HepG2 (cell line): ENCODE results near the gene TAF1C. TPM values are rescaled to one million over a fixed set of nuclear protein-coding genes. Genes with fewer than 3 reads are reported as not detected.

Experiments used
- DDIT3 ChIP-seq: sonication (generic); formaldehyde crosslinking; IDR thresholded peaks from 2 replicates; pipeline ENCODE4 v1.4.0; 2020; ENCODE audit warnings: mild to moderate bottlenecking, missing genetic modification reagents
- FOXO1 ChIP-seq: sonication (generic); formaldehyde crosslinking; IDR thresholded peaks from 2 replicates; pipeline ENCODE4 v1.4.0; 2020; ENCODE audit warnings: missing genetic modification reagents
- FUBP1 ChIP-seq: sonication (generic); formaldehyde crosslinking; IDR thresholded peaks from 2 replicates; pipeline ENCODE4 v1.5.1; 2020; ENCODE audit warnings: missing genetic modification reagents, mild to moderate bottlenecking, borderline replicate concordance
- JUN ChIP-seq: sonication (generic); formaldehyde crosslinking; IDR thresholded peaks from 2 replicates; pipeline ENCODE4 v1.4.0; 2020; ENCODE audit warnings: mild to moderate bottlenecking, missing genetic modification reagents
- KLF6 ChIP-seq: IDR thresholded peaks from 2 replicates; pipeline ENCODE4 v1.8.0; 2016; ENCODE audit warnings: missing biosample characterization, missing genetic modification reagents
- MXD3 ChIP-seq: IDR thresholded peaks from 2 replicates; pipeline ENCODE4 v1.6.1; 2016; ENCODE audit warnings: mild to moderate bottlenecking, missing biosample characterization, missing genetic modification reagents
- SPEN ChIP-seq: sonication (generic); formaldehyde crosslinking; IDR thresholded peaks from 2 replicates; pipeline ENCODE4 v1.5.1; 2020; ENCODE audit warnings: low read depth, mild to moderate bottlenecking, missing genetic modification reagents
- STAT6 ChIP-seq: sonication (generic); formaldehyde crosslinking; IDR thresholded peaks from 2 replicates; pipeline ENCODE4 v1.4.0; 2020; ENCODE audit warnings: missing genetic modification reagents, mild to moderate bottlenecking, borderline replicate concordance
- ZBTB40 ChIP-seq, 2 experiments: fragments of 450-650 bp in 1 of 2; sonication (generic) in 1 of 2; formaldehyde crosslinking in 1 of 2; IDR thresholded peaks; 2 replicates each; pipeline versions ENCODE4 v1.6.1 to v1.8.0; 2016 to 2022; ENCODE audit warnings: antibody characterized with exemption in 1 of 2, mild to moderate bottlenecking in 1 of 2, missing genetic modification reagents in 1 of 2
- ZNF431 ChIP-seq: sonication (generic); formaldehyde crosslinking; IDR thresholded peaks from 2 replicates; pipeline ENCODE4 v1.9.0; 2022; ENCODE audit warnings: missing genetic modification reagents, low read depth, mild to moderate bottlenecking, borderline replicate concordance
- ZNF441 ChIP-seq: sonication (generic); formaldehyde crosslinking; IDR thresholded peaks from 2 replicates; pipeline ENCODE4 v1.7.0; 2021; ENCODE audit warnings: missing genetic modification reagents, borderline replicate concordance
- ZNF580 ChIP-seq: IDR thresholded peaks from 2 replicates; pipeline ENCODE4 v1.6.1; 2016; ENCODE audit warnings: low read depth, borderline replicate concordance
- polyA plus RNA-seq, 8 experiments: library from polyadenylated mRNA; depleted of rRNA in 3 of 8; stranded (reverse) in 7 of 8; unstranded in 1 of 8; fragments of >200 nt; fragmentation: Illumina TruSeq in 4 of 8; extraction: Trizol in 4 of 8; gene quantifications; 2 replicates each; pipeline versions ENCODE4 v1.2.1 to v1.2.3, GENCODE V29; 2011 to 2016; ENCODE audit warnings: low read depth in 4 of 8, missing spikeins in 1 of 8, mixed read lengths in 1 of 8; ENCODE audit not compliant: insufficient read depth in 1 of 8
- total RNA-seq, 5 experiments: library from RNA; depleted of rRNA; stranded (reverse); fragments of >200 nt; fragmentation: Illumina TruSeq; extraction: Trizol; gene quantifications; 2 replicates each; pipeline ENCODE4 v1.2.3, GENCODE V29; 2016; ENCODE audit warnings: low read depth in 1 of 5

TAF1C gene
- total and polyA plus RNA-seq, 2 of the 13 experiments (the other 11 are each of a cell fraction or from before 2014, with no cell fraction given), result 15.6 to 20.8 TPM

- TF ChIP-seq FUBP1 (CRISPR knock-in tag) (0 out of 2 replicates have a peak, but pooled peaks have one; percentile 3), MXD3 (CRISPR knock-in tag) (peak; percentile 66; the same call in 1 of the 2 replicates), KLF6 (CRISPR knock-in tag) (no peak), ZNF441 (CRISPR knock-in tag) (no peak), JUN (CRISPR knock-in tag) (no peak), ZBTB40 (IDR thresholded peaks at IDR 0.05) (no peak), ZBTB40 (CRISPR knock-in tag; IDR thresholded peaks at IDR 0.05) (peak; percentile 71), ZNF431 (0 out of 2 replicates have a peak, but pooled peaks have one; percentile 26), ZNF580 (CRISPR knock-in tag) (0 out of 2 replicates have a peak, but pooled peaks have one; percentile 26), SPEN (CRISPR knock-in tag) (peak; percentile 64; the same call in 1 of the 2 replicates), DDIT3 (CRISPR knock-in tag) (no peak), FOXO1 (CRISPR knock-in tag) (peak; percentile 68; the same call in 1 of the 2 replicates), STAT6 (no peak)
Measured at GRCh38 chr16:84144859-84145639, 41.8 kb downstream of the TAF1C start, which contains the start of the genes DNAAF1 and HSDL1 (continued).
